NCI-H2227 treated with DMSO at 0.1 percent for 48 hours (cell line): ENCODE data around the gene IL17RB.
A peak's percentile ranks its signal among the peaks of the same experiment; 100 is the strongest.

ENCODE experiments used
- DNase-seq: peaks from one replicate; lab custom pipeline; 2025; lab: John Stamatoyannopoulos, UW

The IL17RB gene

GRCh38 chr3:53829605-53830004 is 16.8 kb upstream of the IL17RB start:
- no peak for DNase-seq

GRCh38 chr3:53830944-53831343 is 15.4 kb upstream of the IL17RB start:
- no peak for DNase-seq

GRCh38 chr3:53833053-53833645 is 13.2 kb upstream of the IL17RB start:
- no peak for DNase-seq

- no peak for DNase-seq
Measured at GRCh38 chr3:53833700-53834099, 12.7 kb upstream of the IL17RB start.

GRCh38 chr3:53834429-53835095 is 11.8 kb upstream of the IL17RB start:
- no peak for DNase-seq

GRCh38 chr3:53835257-53835656 is 11.1 kb upstream of the IL17RB start:
- no peak for DNase-seq

- DNase-seq = no peak
Measured at GRCh38 chr3:53836084-53836872, 10.1 kb upstream of the IL17RB start.

GRCh38 chr3:53837331-53837730 is 9.0 kb upstream of the IL17RB start:
- no peak for DNase-seq

- no peak for DNase-seq
Measured at GRCh38 chr3:53841296-53841695, 5.1 kb upstream of the IL17RB start.

- no peak for DNase-seq
Measured at GRCh38 chr3:53842436-53843194, 3.8 kb upstream of the IL17RB start.

- DNase-seq = no peak
Measured at GRCh38 chr3:53843195-53844177, 2.9 kb upstream of the IL17RB start.

- no peak for DNase-seq
Measured at GRCh38 chr3:53844262-53845102, 1.9 kb upstream of the IL17RB start.

GRCh38 chr3:53845103-53845880 is 1.1 kb upstream of the IL17RB start:
- peak; percentile 9 for DNase-seq

- DNase-seq = no peak
Measured at GRCh38 chr3:53845881-53846133, 561 bp upstream of the IL17RB start.

- no peak for DNase-seq
Measured at GRCh38 chr3:53846851-53847155, 435 bp downstream of the IL17RB start.

- DNase-seq = no peak
Measured at GRCh38 chr3:53849916-53850315, 3.5 kb downstream of the IL17RB start.

- DNase-seq = no peak
Measured at GRCh38 chr3:53850895-53851294, 4.5 kb downstream of the IL17RB start.

GRCh38 chr3:53856964-53857363 is 10.6 kb downstream of the IL17RB start:
- DNase-seq = no peak

GRCh38 chr3:53858096-53858741 is 11.9 kb downstream of the IL17RB start:
- no peak for DNase-seq

- no peak for DNase-seq
Measured at GRCh38 chr3:53859178-53859577, 12.8 kb downstream of the IL17RB start.
